Activated CD4-positive, alpha-beta T cell treated with anti-CD3 and anti-CD28 coated beads, Interleukin-2, amount 50 U/mL, for 48 hours (primary cell): ENCODE data around the gene RAD51AP2.
"Not testable (repeated sequence)": the region's sequence is repeated elsewhere in the genome, so short reads cannot be mapped to it uniquely, and the experiment has no call there.

ENCODE experiments used
- DNase-seq, 2 experiments: peaks; one replicate each; pipeline ENCODE4 v3.0.0-alpha.2; 2020

The RAD51AP2 gene

DNA sequence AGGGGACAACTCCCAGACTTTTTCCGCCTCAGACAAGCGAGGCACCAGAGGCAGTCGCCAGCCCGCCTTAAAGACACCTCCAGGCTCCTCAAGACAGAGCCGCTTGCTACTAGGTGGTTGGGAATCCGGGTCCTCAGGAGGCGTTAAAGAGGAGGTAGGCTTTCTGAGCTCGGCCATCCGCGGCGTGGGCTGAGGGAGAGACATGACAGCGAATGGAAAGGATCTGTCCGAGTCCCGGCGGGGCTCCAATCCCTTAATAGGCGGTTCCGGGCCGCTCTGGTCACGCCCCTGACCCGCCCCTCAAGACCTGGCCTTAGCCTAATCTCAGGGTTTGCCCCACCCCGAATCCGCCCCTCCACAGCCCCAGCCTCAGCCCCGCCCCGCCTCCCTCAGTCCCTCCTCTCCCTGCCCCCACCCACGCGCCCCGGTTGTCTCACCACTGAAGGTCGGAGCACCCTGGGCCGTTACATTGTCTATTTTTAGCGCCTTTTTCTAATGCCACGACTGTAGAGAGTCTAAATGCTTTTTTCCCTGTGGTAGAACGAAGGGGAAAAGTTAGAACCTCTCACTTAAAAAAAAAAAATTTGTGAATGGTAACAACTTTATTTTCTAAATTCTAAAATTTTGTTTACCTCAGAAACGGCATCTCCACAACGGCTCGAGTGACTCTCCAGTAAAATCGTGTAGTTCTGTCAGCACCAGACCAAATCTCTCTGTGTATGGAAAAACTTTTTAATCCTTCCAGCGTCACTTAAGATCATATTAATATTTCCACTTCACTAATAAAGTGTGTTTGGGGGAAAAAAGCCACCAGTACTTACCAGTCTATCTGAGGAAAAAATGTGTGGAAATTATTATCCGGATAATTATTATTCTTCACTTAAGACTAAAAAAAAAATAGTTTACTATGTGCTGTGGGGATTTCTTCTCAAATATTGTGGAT lies at the start of gene RAD51AP2:
Gene RAD51AP2 (minus strand): TSS at position 229 of the 943 bp plus-strand sequence. CDS start 25 bp downstream, at position 204.
- DNase-seq = peak; percentile 26 to 27

DNA sequence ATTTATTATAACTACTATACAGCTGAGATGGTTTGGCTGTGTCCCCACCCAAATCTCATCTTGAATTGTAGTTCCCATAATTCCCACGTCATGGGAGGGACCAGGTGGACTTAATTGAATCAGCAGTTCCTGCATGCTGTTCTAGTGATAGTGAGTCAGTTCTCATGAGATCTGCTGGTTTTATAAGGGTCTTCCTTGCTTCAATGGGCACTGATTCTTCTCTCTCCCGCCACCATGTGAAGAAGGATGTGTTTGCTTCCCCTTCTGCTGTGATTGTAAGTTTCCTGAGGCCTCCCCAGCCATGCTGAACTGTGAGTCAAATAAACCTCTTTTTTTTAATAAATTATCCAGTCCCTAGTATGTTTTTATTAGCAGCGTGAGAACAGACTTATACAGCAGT lies 47.5 kb upstream of the RAD51AP2 start:
- DNase-seq = not testable (repeated sequence)

DNA sequence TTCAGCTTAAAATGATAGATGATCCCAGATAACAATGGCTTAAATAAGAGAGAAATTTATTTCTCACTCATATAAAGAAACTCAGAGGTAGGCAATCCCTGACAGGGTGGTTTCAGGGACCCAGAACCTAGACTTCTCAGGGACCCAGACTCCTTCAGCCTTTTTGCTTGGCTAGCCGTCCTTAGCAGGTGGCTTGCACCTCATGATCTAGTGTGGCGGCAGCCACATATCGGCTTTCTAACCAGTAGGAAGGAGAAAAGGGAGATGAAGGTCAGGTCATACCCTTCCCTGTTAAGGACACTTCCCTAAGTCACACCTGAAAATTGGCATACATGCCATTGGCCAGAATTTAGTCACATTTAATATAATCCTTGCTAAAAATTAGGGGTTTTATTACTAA lies 40.6 kb upstream of the RAD51AP2 start:
- DNase-seq = no peak

DNA sequence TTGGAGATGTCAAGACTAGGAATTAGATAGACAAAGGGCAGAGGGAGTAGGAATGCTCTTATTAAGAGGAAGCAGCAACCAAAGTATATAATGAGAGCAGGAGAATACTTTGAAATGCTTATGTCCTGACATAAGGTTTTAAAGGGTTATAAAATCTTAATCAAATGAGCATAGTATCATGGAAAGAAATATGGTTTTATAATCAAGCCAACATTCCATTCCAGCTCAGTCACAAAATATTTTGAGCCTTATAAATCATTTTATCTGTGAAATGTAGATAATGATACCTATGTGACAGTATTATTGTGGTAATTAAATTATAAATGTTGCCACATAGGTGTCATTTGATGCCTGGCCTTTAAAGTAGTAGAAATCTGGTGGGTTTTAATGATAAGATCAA lies 39.8 kb upstream of the RAD51AP2 start:
- no peak for DNase-seq

DNA sequence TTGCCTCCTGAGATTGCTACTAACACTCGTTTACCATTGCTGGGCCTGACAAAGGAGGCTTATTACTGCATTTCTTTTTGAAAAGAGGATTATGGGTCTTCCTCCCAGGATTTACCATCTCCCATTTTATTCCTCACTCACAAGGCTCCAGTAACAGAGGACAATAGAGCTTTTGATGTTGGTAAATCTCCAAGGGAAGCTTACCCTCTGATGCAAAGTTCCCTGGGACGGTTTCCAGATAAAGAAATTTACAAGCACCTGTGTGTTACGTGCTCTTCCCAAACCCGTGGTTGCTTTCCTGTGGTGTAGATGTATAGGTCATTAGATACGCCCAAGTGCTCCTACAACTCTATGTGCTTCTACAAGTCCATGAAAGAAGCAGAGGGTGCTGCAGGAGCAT lies 39.4 kb upstream of the RAD51AP2 start:
- no peak for DNase-seq

DNA sequence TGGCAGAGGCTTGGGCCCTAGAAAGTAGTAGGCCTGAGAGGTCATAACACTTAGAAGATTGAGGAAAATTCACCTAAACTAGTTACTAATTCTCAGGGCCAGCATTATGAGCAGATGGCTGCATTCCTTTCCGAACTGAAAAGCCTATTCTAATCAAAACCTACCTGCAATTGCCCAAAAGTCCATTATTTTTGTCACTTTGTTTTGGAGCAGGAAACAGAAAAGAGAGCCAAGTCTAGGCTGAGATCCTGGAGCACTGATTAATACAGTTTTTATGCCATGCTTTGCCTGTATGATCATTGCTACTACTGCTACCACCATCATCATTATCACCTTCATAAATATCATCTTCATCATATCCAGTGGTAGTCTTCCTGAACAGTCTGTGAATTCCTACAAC lies 36.9 kb upstream of the RAD51AP2 start:
- no peak for DNase-seq

DNA sequence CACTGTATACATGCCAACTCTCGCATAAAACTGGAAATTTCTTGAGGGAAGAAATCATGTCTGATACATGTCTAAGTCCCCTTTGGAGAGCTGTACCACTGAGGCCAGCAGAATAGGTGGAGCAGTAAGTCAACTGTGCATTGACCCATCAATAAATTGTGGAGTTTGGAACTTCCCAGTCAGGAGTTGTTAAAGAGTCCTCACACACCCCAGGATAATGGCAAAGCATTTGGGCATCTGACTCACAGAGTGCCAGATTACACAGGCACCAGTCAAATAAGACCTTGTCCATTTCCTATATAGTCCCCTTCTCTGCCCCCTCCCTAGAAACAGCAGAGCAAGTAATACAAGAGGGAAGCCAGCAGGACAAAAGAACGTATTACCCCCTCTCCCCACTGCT lies 32.7 kb upstream of the RAD51AP2 start:
- DNase-seq = no peak

DNA sequence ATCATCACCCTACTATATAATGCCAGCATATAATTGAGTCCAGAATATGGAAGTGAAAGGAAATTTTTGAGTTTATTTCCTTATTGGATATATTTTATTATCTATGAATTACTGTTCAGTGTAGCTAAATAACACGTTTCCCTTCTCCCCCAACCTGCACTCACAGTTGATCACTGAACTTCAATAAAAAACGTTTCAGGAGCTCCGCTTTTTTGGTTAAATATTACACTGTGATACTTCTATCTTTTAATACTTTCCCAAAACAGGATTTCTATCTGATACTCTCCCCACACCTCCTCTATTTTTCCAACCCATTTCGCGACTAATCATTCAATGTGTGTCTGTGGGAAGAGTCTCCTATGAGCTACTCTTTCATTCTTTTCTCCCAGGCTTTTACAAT lies 29.5 kb upstream of the RAD51AP2 start:
- no peak for DNase-seq

DNA sequence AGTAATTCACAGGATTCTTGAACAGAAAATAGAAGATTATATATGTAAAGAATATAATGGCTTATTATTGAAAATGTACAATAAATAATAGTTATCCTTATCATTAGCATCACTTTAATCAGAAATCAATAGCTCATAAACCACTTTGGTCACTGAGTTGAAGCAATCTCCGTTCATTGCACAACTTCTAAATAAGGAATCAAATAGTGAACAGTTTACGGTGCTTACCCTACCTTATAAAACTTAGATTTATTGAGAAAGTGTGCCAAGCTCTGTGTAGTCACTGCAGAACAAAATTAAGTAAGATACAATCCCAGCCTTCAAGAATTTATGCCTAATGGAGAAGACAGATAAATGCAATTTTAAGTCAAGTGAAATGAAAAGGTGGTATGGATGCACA lies 29.0 kb upstream of the RAD51AP2 start:
- DNase-seq = no peak

DNA sequence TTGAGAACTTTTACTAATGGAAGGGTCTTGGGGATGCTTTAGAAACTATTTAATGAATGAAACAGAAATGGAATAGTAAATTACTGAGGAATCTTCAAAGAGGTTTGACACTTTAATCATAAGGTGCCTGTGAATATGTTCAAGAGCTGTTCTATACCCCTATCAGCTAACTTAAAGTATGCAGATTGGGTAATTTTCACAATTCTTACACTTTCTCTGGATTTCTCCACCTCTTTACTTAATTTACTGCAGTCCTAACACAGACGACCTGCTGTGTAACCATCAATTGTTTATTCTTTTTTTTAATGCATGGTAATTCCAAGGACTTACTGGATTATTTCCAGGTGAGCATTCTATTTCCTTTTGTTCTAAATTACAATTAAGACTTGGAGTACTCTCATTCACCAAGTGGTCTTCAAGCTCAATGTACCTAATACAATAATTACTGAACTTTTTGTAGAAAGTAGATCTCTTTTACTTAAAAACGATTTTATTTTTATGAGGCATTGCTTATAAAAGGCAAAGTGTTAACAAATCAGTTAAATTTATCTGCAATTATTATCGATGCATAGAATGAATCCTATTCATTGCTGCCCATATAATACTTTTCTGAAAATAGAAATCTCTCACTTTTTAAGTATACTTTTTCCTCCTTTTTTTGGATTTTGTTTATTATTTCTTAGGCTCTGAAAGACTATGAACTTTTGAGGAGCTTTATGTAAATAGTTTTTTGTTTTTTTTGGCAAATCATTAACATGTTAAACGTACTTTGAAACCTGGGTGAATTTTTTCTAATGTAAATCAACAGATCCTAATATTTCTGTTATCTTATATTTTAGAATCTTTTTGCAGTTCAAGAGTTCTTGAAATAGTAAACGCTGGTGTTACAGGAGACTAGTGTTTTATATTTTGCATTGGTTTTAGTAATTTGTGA lies 27.7 kb upstream of the RAD51AP2 start:
- DNase-seq = no peak

DNA sequence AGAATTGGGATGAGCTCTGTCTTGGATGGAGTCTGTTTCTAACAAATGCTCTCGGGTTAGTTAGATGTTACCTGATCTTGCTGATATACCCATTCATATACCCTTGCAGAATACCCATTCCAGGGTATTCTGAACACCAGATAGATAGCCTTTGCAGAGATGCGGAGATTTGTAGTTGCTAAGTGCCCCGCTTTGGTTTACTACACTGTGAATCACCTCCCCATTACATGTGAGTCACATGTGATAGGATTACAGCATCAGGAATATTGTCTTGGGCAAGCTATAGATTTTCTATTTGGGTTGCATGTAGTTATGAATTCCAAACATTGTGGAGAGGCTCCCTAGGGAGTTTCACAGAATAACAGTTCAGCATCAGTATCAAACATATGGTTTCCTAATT lies 26.0 kb upstream of the RAD51AP2 start:
- no peak for DNase-seq

DNA sequence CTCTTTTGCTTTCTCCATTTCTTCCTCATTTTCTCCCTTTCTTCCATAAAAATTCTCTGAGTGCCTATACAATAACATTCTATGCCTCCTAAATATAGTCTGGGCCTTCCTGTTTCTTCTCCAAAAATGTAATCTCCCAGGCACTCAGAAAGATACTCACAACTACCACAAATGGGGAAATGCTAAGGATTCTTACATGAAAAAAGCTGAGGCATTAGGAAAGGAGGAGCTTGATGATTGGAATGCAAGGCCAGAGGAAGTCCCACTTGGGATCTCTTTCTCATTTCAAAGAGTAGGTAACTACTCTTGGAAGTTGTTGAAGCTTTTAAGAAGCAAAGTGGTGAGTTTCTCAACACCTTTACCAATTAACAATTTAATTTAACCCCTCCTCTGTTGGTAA lies 25.6 kb upstream of the RAD51AP2 start:
- no peak for DNase-seq

DNA sequence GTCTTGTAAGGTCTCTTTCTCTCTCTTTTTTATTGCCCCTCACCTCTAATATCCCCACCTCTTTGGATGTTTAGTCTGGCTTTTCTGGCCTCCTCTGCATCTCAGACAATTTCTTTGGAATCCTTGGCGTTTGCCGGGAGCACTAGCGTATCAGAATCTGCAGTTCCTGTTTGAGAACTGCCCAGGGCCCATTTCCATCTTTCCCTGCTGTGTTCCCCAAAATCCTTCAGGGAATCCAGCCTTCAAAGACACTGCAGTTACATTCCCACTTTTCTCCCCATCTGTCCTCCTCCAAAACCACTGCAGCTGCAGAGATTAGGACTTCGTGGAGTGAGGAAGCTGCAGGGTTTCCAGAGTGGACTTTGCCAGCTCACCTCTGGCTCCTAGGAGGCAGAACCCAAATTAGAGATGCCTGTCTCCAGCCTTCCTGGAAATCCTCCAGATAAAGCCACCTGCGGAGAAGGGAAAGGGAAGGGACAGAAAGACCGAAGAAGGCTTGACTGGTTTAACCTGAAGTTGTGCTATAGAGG lies 25.0 kb upstream of the RAD51AP2 start:
- no peak for DNase-seq

DNA sequence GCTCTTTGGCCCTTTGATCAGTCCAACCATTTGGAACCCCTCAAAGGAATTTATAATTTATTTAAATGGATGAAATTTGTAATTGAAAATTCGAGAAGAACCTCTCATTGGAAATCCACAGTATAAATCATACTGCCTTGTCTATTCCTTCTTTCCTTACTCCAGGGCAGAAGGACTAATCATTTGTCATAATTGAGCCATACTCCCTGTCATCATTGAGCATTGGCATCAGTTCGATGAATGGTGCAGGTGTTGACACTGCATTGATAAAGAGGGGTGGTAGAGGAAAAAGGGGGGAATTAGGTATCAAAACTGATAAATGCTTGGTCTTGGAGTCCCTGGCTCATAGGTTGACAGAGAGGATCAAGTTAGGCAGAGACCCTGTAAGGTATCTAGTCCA lies 24.2 kb upstream of the RAD51AP2 start:
- DNase-seq = no peak

DNA sequence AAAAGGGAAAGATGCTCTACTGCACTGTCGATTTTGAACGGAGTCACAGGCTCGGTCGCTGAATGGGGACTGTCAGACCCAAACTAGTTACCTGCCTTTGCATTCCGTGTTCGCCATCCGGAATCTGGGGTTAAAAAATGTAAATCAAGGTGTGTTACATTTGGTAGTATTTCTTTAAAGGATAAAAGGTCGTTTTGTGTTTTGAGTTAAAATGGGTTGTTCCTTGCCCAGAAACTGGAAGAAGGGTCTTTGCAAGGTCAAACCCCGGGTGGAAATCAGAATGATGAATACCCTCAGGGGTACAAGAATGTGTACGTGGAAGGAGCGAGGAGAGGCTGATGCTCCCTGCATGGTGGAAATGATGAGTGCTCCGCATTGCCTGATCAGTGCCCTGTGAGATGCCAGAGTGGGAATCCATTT lies 23.3 kb upstream of the RAD51AP2 start:
- no peak for DNase-seq

DNA sequence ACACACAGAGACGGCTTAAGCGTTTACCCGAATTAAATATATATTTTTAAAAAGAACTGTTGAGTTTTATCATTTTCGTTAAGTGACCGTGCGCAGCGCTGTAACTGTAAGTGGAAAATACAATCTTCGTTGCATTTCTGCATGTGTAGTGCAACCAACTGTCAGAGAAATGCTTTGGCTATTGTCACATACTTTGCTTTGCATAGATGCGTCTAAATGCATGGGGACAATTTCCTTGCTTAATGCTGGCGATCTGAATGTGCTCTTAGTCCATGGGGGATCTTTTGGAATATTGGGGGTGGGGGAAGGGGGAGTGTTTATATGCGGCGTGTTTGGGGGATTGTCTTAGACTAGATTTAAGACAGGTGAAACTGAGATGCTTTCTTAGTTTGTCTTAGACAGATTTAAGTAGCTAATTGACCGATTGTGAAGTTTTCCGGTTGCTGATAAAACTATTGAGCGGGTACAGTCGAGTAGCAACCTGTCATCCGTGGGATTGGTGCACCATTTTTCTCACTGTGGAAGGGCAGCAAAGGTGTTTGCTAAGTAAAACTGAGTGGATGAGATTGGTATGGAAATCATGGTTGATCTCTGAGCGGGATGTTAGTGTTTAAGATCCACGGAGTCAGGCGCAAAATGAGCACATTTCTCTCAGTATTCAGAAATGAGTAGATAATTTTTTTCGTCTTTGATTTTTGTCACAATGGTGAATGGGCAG lies 22.7 kb upstream of the RAD51AP2 start:
- no peak for DNase-seq

DNA sequence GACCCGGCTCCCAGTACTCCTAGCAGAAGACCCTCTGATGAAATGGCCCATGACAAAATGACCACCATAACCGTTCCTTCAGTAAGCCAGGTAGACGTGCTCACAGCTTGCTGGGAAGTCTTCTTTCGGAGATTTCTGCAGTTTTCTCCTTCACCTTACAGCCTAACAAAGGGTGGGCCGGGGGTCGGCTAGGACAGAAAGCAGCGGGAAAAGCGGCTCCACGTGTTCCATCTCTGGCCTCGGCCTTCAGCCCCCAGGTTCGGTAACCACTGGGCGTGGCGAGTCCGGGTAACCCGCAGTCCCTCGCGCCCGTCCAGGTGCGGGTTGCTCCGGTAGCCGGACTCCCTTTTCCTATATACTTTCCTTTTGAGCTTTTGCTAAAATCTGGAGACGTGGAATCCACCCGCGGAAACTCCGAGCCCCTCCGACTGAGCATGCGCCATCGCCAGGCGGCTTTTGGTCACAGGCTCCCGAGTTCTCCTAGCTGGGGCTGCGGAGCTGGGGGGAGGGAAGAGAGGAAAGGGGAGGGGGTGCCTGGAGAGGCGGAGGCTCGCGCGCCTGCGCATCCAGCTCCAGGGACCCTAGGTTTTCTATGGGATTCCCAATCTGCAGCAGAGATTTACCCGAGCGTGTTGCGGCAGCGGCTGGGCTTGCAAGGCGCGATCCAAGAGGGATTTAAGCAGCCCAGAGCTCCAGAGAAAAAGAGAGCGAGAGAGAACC lies 22.0 kb upstream of the RAD51AP2 start, which contains the start of gene VSNL1:
Gene VSNL1 (plus strand): TSS at position 604 of the 720 bp plus-strand sequence. CDS start 51,379 bp downstream, outside the sequence.
- no peak for DNase-seq

DNA sequence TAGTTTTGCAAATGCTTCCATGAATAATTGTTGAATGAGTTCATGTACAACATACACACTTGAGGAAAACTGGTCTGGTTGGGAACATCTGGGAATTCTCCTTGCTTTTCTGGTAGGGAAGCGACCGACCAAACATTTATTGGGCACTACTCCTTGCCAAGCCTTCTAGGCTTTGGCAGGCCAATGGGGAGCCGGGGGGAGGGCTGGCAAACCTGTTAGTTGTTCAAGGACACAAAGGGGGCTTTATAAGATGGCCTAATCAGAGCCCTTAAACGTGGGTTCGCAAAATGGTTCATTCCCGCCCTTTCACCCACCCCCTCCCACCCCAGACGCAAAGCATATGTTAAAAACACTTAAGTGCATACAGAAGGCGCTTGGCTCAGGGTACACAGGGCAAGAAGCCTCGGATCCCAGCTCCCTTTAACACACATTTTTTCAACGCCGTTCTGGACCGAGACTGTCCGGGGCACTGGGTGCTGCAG lies 21.4 kb upstream of the RAD51AP2 start:
- DNase-seq = no peak

DNA sequence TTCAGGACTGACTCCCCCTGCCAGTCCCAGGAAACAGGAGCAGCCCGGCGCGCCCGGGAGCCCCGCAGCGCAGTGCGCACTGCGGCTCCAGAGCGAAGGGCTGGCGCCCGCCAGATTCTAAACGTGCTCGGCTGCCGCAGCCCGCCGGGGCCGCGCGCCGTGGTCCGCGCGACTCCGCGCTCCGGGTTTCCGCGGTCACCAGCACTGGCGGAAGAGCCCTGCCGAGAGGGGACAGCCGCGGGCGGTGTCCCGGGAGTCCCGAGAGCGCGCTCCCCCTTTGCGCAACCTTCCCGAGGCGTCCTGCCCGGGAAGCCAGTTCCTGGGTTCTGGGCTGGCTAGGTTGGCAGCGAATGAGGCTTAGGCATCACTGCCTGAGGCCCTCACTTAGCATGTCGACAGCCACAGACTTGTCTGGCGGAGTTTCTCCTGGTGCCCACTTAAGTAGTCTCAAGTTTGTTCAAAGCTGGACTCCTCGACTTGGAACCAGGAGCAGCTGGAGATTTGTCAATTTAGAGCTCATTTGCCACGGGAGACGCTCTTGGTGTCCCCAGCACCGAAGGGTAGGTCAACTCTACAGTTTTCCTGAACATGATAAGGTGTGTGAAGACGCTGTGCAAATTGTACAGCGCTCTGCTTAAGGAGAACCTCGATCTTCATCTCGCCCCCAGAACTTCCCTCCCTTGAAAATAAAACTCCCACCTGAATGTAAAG lies 20.8 kb upstream of the RAD51AP2 start:
- DNase-seq = no peak

DNA sequence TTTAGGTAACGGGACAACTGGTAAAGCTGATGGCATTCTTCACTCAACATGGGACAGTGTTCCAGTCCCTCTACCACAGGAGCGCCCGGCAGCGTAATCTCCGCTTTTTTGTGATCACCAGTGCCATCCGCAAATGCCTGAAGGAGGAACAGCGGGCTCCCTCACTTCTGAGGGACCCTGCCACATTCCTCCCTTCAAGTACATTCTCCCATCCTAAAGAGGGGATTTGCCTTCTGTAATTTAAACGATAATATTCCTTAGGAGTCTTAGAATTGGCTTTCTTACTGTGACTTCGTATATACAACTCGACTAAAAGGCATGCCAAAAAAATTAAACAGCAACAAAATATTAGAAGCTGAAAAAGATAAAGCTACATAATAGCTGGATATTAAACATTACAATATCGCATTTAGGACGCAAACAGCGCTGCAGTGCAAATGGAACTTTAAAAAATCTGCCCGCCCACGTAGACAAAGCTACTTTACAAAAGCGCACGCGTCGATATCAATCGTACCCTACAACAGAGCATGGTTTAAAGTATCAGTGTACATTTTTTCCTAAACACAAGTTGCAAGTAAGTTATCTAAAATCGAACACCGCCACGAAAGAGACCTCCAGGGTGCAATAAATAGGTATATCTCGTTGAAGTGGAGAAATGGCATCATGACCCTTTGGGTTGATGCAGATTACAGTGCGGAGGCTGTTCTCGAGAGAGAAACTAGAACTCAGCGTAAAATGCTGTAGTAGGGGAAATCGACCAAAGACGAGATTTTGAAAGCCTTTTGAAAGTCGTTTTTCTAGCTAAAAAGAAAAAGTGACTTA lies 20.0 kb upstream of the RAD51AP2 start:
- no peak for DNase-seq
